HCT116 (cell line): ENCODE results near the gene PHF21A. TPM values are rescaled to one million over a fixed set of nuclear protein-coding genes. Genes with fewer than 3 reads are reported as not detected.

Experiments
- ATAC-seq: fragments of 200-7000 bp; cut with Tn5 transposase; 2 replicates; pipeline ENCODE4 v1.9.1; 2020; ENCODE audit warnings: mild to moderate bottlenecking, moderate library complexity
- BruUV-seq: library from RNA; stranded (reverse); fragments of 400-500 nt; replicated peaks from 2 replicates; lab custom pipeline; 2021; lab: Mats Ljungman, UMichigan
- CTCF ChIA-PET: fragments of 300-600 bp; sonication (Branson Sonifier 250); formaldehyde crosslinking; loops from one replicate; lab custom pipeline; 2021; ENCODE audit warnings: antibody characterized with exemption; lab: Charles Lee
- POLR2A ChIA-PET: fragments of 300-600, 350-600 bp; sonication (Branson Sonifier 250); formaldehyde crosslinking; loops from one replicate; lab custom pipeline; 2021; ENCODE audit warnings: antibody characterized with exemption; lab: Charles Lee
- RAD21 ChIA-PET, 2 experiments: fragments of 300-600 bp; sonication (Branson Sonifier 250); formaldehyde crosslinking; loops; one replicate each; lab custom pipeline; 2023; ENCODE audit warnings: low total read pairs in 2 of 2; ENCODE audit not compliant: uncharacterized antibody in 2 of 2, unreplicated experiment in 2 of 2, low non-redundant PET in 1 of 2; lab: Charles Lee
- DNase-seq: peaks from one replicate; pipeline ENCODE4 v3.0.0-alpha.2; 2010; ENCODE audit warnings: low read depth, low spot score
- H2AFZ ChIP-seq: fragments of 200-600 bp; shearing (Covaris generic), sonication (generic); 2 replicates; pipeline ENCODE4 v1.6.1; 2017; ENCODE audit warnings: low read depth, mixed run types, mixed read lengths, antibody characterized with exemption, low read length; ENCODE audit not compliant: poor library complexity, severe bottlenecking
- H3K27ac ChIP-seq: 2 replicates; pipeline ENCODE4 v1.5.1; 2012; ENCODE audit warnings: low read depth, low read length
- H3K27me3 ChIP-seq: fragments of 200-600 bp; sonication (generic); 2 replicates; pipeline ENCODE4 v1.6.1; 2016; ENCODE audit warnings: mixed run types, low read length, mixed read lengths; ENCODE audit not compliant: insufficient read depth
- H3K36me3 ChIP-seq, 2 experiments: fragments of 200-500 bp in 1 of 2; fragments of 200-600 bp in 1 of 2; sonication (Bioruptor generic) in 1 of 2; sonication (generic) in 1 of 2; 2 replicates each; pipeline versions ENCODE4 v1.5.1 to v1.6.1; 2014 to 2016; ENCODE audit warnings: low read length in 2 of 2, inconsistent platforms in 1 of 2, mixed read lengths in 1 of 2, mixed run types in 1 of 2; ENCODE audit not compliant: insufficient read depth in 2 of 2, control insufficient read depth in 1 of 2
- H3K4me1 ChIP-seq, 2 experiments: fragments of 200-600 bp in 1 of 2; sonication (generic) in 1 of 2; 2 replicates each; pipeline versions ENCODE4 v1.5.1 to v1.6.1; 2012 to 2017; ENCODE audit warnings: low read length in 2 of 2, inconsistent platforms in 1 of 2, mild to moderate bottlenecking in 1 of 2, mixed read lengths in 1 of 2, mixed run types in 1 of 2, moderate library complexity in 1 of 2; ENCODE audit not compliant: insufficient read depth in 2 of 2, control insufficient read depth in 1 of 2
- H3K4me2 ChIP-seq: fragments of 200-600 bp; sonication (generic); 2 replicates; pipeline ENCODE4 v1.6.1; 2017; ENCODE audit warnings: mixed run types, low read length, mixed read lengths
- H3K4me3 ChIP-seq, 2 experiments: fragments of 200-600 bp in 1 of 2; sonication (generic) in 1 of 2; replicated peaks in 1 of 2; 2 replicates each; pipeline ENCODE4 v1.5.1; 2011 to 2016; ENCODE audit warnings: low read length in 2 of 2, control low read depth in 1 of 2, low read depth in 1 of 2, mild to moderate bottlenecking in 1 of 2, mixed read lengths in 1 of 2, mixed run types in 1 of 2
- H3K79me2 ChIP-seq: fragments of 200-600 bp; sonication (generic); 2 replicates; pipeline ENCODE4 v1.6.1; 2017; ENCODE audit warnings: mild to moderate bottlenecking, mixed run types, low read length, moderate library complexity, mixed read lengths; ENCODE audit not compliant: insufficient read depth
- H3K9ac ChIP-seq: fragments of 200-600 bp; sonication (generic); 2 replicates; pipeline ENCODE4 v1.6.1; 2016; ENCODE audit warnings: low read length, mixed read lengths
- H3K9me2 ChIP-seq: fragments of 200-600 bp; sonication (generic), shearing (Covaris generic); 2 replicates; pipeline ENCODE4 v1.6.1; 2017; ENCODE audit warnings: mixed run types, mild to moderate bottlenecking, moderate library complexity; ENCODE audit not compliant: insufficient read depth
- H3K9me3 ChIP-seq, 2 experiments: fragments of 200-500 bp in 1 of 2; fragments of 200-600 bp in 1 of 2; sonication (Bioruptor generic) in 1 of 2; sonication (generic) in 1 of 2; 2 replicates each; pipeline ENCODE4 v1.6.1; 2014 to 2017; ENCODE audit warnings: low read length in 2 of 2, mixed read lengths in 2 of 2, inconsistent platforms in 1 of 2, low read depth in 1 of 2, mild to moderate bottlenecking in 1 of 2, mixed run types in 1 of 2, moderate library complexity in 1 of 2; ENCODE audit not compliant: control insufficient read depth in 1 of 2, insufficient read depth in 1 of 2
- H4K20me1 ChIP-seq: fragments of 200-600 bp; sonication (generic), shearing (Covaris generic); 2 replicates; pipeline ENCODE4 v1.6.1; 2017; ENCODE audit warnings: mixed run types, mild to moderate bottlenecking, moderate library complexity; ENCODE audit not compliant: insufficient read depth
- CEBPB ChIP-seq: IDR thresholded peaks from 2 replicates; pipeline ENCODE4 v1.6.1; 2012; ENCODE audit warnings: low read depth
- EGR1 ChIP-seq: IDR thresholded peaks from 2 replicates; pipeline ENCODE4 v1.6.1; 2012; ENCODE audit warnings: low read depth
- EZH2 ChIP-seq: fragments of 200-600 bp; sonication (generic); IDR thresholded peaks from 2 replicates; pipeline ENCODE4 v1.6.1; 2017; ENCODE audit warnings: antibody characterized with exemption, mixed run types
- EZH2phosphoT487 ChIP-seq: fragments of 200-600 bp; IDR thresholded peaks from 2 replicates; pipeline ENCODE4 v1.6.1; 2018; ENCODE audit warnings: antibody characterized with exemption, borderline replicate concordance
- FOSL1 ChIP-seq: IDR thresholded peaks from 2 replicates; pipeline ENCODE4 v1.6.1; 2012; ENCODE audit warnings: low read depth
- MAX ChIP-seq: IDR thresholded peaks from 2 replicates; pipeline ENCODE4 v1.6.1; 2012
- POLR2A ChIP-seq: IDR thresholded peaks from 2 replicates; pipeline ENCODE4 v1.7.0; 2011; ENCODE audit warnings: borderline replicate concordance; ENCODE audit not compliant: insufficient read depth, insufficient read length; ENCODE audit errors: extremely low read depth
- SIN3A ChIP-seq: IDR thresholded peaks from 2 replicates; pipeline ENCODE4 v1.6.1; 2012; ENCODE audit warnings: low read depth
- SP1 ChIP-seq: IDR thresholded peaks from 2 replicates; pipeline ENCODE4 v1.6.1; 2012; ENCODE audit warnings: low read depth
- TCF7L2 ChIP-seq: IDR thresholded peaks from 2 replicates; pipeline ENCODE4 v1.7.0; 2011; ENCODE audit warnings: borderline replicate concordance, inconsistent platforms; ENCODE audit not compliant: insufficient read depth, insufficient read length; ENCODE audit errors: extremely low read depth
- YY1 ChIP-seq: IDR thresholded peaks from 2 replicates; pipeline ENCODE4 v1.6.1; 2011; ENCODE audit warnings: low read length, low read depth, moderate library complexity, mild to moderate bottlenecking; ENCODE audit not compliant: insufficient replicate concordance; ENCODE audit errors: extremely low read depth
- ZFX ChIP-seq: fragments of 450-650 bp; IDR thresholded peaks from 2 replicates; pipeline ENCODE4 v1.6.1; 2017
- ZNF274 ChIP-seq: fragments of 200-500 bp; sonication (Bioruptor generic); IDR thresholded peaks from 2 replicates; pipeline ENCODE4 v1.6.1; 2014; ENCODE audit warnings: mild to moderate bottlenecking, low read depth, low read length, inconsistent platforms
- intact Hi-C: fragments of 100-400 bp; cut with micrococcal nuclease; formaldehyde crosslinking; loops from 2 replicates; pipeline ENCODE4 v1.10.0; 2022
- total RNA-seq: library from RNA; stranded (reverse); gene quantifications from one replicate; pipeline ENCODE4 v1.2.1, GENCODE V29; 2021; ENCODE audit not compliant: unreplicated experiment
- TF ChIP-seq, protein P1 (sequence below), 3 experiments: fragments of 200-600 bp in 1 of 3; sonication (generic) in 1 of 3; IDR thresholded peaks in 2 of 3; conservative IDR thresholded peaks in 1 of 3; 2 replicates each; pipeline ENCODE4 v1.5.1; 2012 to 2017; ENCODE audit warnings: low read depth in 2 of 3, low read length in 2 of 3, antibody characterized with exemption in 1 of 3, borderline replicate concordance in 1 of 3, control low read depth in 1 of 3, mild to moderate bottlenecking in 1 of 3, mixed read lengths in 1 of 3, mixed run types in 1 of 3, moderate library complexity in 1 of 3; ENCODE audit not compliant: insufficient read depth in 1 of 3
- TF ChIP-seq, protein P2 (sequence below): IDR thresholded peaks from 2 replicates; pipeline ENCODE4 v1.6.1; 2012; ENCODE audit warnings: low read depth
- TF ChIP-seq, protein P3 (sequence below): IDR thresholded peaks from 2 replicates; pipeline ENCODE4 v1.6.1; 2012

Gene PHF21A
- total RNA-seq, 1 experiment from 2014 or later = 27.0 TPM

DNA sequence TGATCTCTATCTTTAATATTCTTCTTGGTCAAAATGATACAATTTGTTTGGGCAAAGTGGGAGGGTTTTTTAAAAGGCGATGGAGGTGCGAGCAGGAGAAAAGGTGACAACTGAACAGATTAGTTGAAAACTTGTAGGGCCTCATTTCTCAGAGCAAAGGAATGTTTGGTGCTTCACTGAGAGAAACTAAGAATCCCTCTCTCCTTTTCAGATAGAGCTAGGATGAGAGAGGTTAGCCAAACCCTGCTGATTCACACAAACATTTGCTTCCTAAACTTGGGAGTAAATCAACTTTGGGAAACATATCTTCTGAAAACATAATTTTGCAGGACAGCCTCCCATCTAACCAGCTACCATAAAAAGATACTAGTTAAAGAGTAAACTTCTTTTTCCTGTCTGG lies 57.0 kb downstream of the PHF21A start:
- H3K4me3 ChIP-seq = no peak overlapping the region
- CTCF ChIA-PET = no interaction called here
- H3K4me1 ChIP-seq = no peaks in the 10 kb centered on the region
- no peak overlapping the region for H3K4me2 ChIP-seq
- H3K27me3 ChIP-seq = no peaks in the 10 kb centered on the region
- intact Hi-C loops = no loop called here
- no peaks in the 10 kb centered on the region for H3K9me3 ChIP-seq
- POLR2A ChIA-PET = no interaction called here
- no peaks in the 10 kb centered on the region for H3K9me2 ChIP-seq
- H2AFZ ChIP-seq = no peak overlapping the region
- ATAC-seq = no peak
- H3K79me2 ChIP-seq = no peaks in the 10 kb centered on the region
- no peak for DNase-seq
- TF ChIP-seq ZNF274 (no peak), SIN3A (no peak), SP1 (no peak), YY1 (no peak), TCF7L2 (no peak), EZH2phosphoT487 (no peak), MAX (no peak), POLR2A (no peak), FOSL1 (no peak), EZH2 (no peak), ZFX (no peak), CEBPB (no peak), EGR1 (no peak)
- TF ChIP-seq, protein P1, sequence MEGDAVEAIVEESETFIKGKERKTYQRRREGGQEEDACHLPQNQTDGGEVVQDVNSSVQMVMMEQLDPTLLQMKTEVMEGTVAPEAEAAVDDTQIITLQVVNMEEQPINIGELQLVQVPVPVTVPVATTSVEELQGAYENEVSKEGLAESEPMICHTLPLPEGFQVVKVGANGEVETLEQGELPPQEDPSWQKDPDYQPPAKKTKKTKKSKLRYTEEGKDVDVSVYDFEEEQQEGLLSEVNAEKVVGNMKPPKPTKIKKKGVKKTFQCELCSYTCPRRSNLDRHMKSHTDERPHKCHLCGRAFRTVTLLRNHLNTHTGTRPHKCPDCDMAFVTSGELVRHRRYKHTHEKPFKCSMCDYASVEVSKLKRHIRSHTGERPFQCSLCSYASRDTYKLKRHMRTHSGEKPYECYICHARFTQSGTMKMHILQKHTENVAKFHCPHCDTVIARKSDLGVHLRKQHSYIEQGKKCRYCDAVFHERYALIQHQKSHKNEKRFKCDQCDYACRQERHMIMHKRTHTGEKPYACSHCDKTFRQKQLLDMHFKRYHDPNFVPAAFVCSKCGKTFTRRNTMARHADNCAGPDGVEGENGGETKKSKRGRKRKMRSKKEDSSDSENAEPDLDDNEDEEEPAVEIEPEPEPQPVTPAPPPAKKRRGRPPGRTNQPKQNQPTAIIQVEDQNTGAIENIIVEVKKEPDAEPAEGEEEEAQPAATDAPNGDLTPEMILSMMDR (IDR thresholded peaks at IDR 0.05 in 2 of 3, conservative IDR thresholded peaks at IDR 0.05 in 1 of 3; ENCODE audit: borderline replicate concordance in 1 of 3, insufficient read depth in 1 of 3, low read depth in 2 of 3, low read length in 2 of 3) = no peak
- TF ChIP-seq, protein P2, sequence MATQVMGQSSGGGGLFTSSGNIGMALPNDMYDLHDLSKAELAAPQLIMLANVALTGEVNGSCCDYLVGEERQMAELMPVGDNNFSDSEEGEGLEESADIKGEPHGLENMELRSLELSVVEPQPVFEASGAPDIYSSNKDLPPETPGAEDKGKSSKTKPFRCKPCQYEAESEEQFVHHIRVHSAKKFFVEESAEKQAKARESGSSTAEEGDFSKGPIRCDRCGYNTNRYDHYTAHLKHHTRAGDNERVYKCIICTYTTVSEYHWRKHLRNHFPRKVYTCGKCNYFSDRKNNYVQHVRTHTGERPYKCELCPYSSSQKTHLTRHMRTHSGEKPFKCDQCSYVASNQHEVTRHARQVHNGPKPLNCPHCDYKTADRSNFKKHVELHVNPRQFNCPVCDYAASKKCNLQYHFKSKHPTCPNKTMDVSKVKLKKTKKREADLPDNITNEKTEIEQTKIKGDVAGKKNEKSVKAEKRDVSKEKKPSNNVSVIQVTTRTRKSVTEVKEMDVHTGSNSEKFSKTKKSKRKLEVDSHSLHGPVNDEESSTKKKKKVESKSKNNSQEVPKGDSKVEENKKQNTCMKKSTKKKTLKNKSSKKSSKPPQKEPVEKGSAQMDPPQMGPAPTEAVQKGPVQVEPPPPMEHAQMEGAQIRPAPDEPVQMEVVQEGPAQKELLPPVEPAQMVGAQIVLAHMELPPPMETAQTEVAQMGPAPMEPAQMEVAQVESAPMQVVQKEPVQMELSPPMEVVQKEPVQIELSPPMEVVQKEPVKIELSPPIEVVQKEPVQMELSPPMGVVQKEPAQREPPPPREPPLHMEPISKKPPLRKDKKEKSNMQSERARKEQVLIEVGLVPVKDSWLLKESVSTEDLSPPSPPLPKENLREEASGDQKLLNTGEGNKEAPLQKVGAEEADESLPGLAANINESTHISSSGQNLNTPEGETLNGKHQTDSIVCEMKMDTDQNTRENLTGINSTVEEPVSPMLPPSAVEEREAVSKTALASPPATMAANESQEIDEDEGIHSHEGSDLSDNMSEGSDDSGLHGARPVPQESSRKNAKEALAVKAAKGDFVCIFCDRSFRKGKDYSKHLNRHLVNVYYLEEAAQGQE = no peak
- TF ChIP-seq, protein P3, sequence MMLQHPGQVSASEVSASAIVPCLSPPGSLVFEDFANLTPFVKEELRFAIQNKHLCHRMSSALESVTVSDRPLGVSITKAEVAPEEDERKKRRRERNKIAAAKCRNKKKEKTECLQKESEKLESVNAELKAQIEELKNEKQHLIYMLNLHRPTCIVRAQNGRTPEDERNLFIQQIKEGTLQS = no peak
- no peaks in the 10 kb centered on the region for H4K20me1 ChIP-seq
- no peaks in the 10 kb centered on the region for H3K36me3 ChIP-seq
- no TSS peak for BruUV-seq
- no peak overlapping the region for H3K27ac ChIP-seq
- H3K9ac ChIP-seq = no peak overlapping the region
- RAD21 ChIA-PET = no interaction called here
